PFSK-1 (cell line): ENCODE measurements around the gene MAN1C1.

Experiments
- FOXP2 ChIP-seq: optimal IDR thresholded peaks from 2 replicates; pipeline ENCODE3; 2011; ENCODE audit warnings: borderline replicate concordance, control low read depth, inconsistent platforms; ENCODE audit not compliant: insufficient read depth; ENCODE audit errors: extremely low read length, extremely low read depth
- POLR2AphosphoS5 ChIP-seq: IDR thresholded peaks from 2 replicates; pipeline ENCODE4 v1.6.1; 2012; ENCODE audit warnings: low read depth, mild to moderate bottlenecking, control low read depth, low read length, moderate library complexity
- SIN3A ChIP-seq: IDR thresholded peaks from 2 replicates; pipeline ENCODE4 v1.6.1; 2012; ENCODE audit warnings: mild to moderate bottlenecking, low read length, moderate library complexity, borderline replicate concordance; ENCODE audit not compliant: insufficient read depth
- TAF1 ChIP-seq: IDR thresholded peaks from 2 replicates; pipeline ENCODE4 v1.6.1; 2012; ENCODE audit warnings: low read length, control low read depth, borderline replicate concordance; ENCODE audit not compliant: insufficient read depth
- TF ChIP-seq, protein P1 (sequence below), 2 experiments: IDR thresholded peaks; 2 replicates each; pipeline versions ENCODE4 v1.6.1 to v1.8.0; 2011 to 2012; ENCODE audit warnings: low read depth in 2 of 2, low read length in 2 of 2, control low read depth in 1 of 2, inconsistent platforms in 1 of 2, mild to moderate bottlenecking in 1 of 2, moderate library complexity in 1 of 2; ENCODE audit not compliant: insufficient read depth in 1 of 2

Gene MAN1C1

DNA sequence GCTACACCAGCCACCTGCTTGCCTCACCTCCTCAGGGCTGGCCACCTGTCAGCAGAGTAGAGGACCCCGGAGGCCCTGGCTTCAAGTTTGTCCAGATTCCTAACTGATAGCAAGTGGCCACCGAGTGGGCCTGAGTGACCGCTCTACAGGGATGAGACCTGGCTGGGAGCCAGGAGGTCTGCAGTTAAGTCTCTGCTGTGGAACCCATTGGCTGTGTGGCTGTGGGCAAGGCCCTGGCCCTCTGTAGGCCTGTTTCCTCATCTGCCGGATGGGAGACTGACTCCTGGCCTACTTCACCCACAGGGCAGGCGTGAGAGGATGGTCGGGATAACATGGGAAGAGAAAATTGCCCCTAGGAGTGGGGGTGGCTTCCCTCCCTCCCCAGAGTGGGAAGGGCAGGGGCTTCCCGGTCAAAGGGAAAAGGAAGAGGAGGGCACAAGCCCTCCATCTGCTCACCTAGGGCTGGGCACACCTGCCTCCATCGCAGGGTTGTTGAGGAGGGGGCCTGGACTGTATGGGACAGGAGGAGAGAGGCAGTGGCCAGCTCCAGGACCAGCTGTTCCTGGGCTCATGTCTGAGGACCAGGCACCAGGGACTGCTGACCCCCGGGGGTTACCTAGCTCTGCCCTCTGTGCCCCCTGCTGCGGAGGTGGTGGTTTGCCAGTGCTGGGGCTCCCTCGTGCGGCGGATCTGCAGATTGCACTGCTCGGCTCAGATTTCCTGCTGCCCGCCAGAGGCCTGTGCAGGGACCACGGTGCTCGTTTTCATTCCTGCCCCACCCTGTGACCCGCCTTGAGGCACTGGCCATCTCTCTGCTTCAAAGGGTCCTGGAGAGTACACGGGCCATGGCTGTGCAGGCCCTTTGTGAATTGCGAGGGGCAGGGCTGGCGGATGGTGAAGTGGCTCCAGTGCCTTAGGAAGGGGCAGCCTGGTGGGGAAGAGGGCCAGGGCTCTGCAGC is 194.0 kb downstream of the MAN1C1 start:
- TF ChIP-seq POLR2AphosphoS5 (no peak), SIN3A (no peak), FOXP2 (peak; percentile 47), TAF1 (no peak)
- TF ChIP-seq, protein P1, sequence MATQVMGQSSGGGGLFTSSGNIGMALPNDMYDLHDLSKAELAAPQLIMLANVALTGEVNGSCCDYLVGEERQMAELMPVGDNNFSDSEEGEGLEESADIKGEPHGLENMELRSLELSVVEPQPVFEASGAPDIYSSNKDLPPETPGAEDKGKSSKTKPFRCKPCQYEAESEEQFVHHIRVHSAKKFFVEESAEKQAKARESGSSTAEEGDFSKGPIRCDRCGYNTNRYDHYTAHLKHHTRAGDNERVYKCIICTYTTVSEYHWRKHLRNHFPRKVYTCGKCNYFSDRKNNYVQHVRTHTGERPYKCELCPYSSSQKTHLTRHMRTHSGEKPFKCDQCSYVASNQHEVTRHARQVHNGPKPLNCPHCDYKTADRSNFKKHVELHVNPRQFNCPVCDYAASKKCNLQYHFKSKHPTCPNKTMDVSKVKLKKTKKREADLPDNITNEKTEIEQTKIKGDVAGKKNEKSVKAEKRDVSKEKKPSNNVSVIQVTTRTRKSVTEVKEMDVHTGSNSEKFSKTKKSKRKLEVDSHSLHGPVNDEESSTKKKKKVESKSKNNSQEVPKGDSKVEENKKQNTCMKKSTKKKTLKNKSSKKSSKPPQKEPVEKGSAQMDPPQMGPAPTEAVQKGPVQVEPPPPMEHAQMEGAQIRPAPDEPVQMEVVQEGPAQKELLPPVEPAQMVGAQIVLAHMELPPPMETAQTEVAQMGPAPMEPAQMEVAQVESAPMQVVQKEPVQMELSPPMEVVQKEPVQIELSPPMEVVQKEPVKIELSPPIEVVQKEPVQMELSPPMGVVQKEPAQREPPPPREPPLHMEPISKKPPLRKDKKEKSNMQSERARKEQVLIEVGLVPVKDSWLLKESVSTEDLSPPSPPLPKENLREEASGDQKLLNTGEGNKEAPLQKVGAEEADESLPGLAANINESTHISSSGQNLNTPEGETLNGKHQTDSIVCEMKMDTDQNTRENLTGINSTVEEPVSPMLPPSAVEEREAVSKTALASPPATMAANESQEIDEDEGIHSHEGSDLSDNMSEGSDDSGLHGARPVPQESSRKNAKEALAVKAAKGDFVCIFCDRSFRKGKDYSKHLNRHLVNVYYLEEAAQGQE (IDR thresholded peaks at IDR 0.05; ENCODE audit: insufficient read depth in 1 of 2, low read depth in 2 of 2, low read length in 2 of 2) = no peak

DNA sequence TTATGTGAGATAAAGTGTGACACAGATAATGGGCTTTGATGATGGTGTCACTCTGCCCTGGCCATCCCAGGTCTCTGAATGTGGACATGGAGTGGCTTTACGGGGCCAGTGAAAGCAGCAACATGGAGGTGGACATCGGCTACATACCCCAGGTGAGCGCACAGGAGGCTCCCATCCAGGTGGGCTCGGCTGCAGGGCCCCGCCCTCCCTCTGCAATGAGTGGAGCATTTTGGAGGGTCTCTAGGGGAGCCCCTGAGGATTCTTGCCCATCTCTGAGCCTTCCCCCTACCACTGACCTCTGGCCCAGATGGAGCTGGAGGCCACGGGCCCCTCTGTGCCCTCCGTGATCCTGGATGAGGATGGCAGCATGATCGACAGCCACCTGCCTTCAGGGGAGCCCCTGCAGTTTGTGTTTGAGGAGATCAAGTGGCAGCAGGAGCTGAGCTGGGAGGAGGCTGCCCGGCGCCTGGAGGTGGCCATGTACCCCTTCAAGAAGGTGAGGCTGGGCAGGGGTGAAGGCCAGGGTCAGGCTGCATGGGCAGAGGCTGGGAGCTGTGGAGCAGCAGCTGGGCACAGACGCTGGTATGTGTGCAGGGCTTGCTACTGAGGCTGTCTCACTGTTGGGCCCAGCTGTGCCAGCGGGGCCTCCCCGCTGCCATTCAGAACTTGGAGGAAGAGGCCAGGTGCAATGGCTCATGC is 194.9 kb downstream of the MAN1C1 start:
- TF ChIP-seq TAF1 = no peak
- no peak for TF ChIP-seq POLR2AphosphoS5
- TF ChIP-seq, protein P1 (IDR thresholded peaks at IDR 0.05; ENCODE audit: insufficient read depth in 1 of 2, low read depth in 2 of 2, low read length in 2 of 2) = no peak
- TF ChIP-seq FOXP2 = no peak

DNA sequence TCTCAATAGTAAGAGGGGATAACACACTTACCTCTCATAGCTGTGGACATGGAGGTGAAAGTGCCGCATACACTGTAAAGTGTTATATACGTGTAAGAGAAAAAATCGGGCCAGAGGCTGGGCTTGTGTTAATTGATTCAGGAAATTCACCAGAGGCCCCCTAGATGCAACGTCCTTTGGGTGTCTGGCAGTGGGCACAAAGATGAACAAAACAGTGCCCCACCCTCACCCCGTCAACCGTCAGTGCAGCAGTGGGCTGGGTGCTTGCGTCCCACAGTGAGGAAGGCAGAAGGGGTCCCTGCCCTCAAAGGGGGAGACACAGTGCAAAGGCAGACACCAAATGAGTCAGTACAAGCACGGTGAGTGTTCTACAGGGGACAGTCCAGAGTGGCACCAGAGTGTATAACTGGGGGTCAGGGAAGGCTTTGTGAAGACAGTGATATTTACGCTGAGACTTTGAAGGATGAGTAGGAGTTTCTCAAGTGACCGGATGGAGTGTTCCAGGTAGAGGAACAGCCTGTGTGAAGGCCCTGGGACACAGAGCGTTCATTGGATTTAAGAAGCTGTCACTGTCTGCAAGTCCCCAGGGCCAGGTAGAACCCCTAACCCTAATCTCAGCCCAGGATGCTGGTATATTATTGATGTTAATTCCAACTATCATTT is 196.6 kb downstream of the MAN1C1 start:
- no peak for TF ChIP-seq FOXP2
- TF ChIP-seq, protein P1 (IDR thresholded peaks at IDR 0.05; ENCODE audit: insufficient read depth in 1 of 2, low read depth in 2 of 2, low read length in 2 of 2) = no peak
- no peak for TF ChIP-seq POLR2AphosphoS5
- TF ChIP-seq SIN3A = no peak
- no peak for TF ChIP-seq TAF1

DNA sequence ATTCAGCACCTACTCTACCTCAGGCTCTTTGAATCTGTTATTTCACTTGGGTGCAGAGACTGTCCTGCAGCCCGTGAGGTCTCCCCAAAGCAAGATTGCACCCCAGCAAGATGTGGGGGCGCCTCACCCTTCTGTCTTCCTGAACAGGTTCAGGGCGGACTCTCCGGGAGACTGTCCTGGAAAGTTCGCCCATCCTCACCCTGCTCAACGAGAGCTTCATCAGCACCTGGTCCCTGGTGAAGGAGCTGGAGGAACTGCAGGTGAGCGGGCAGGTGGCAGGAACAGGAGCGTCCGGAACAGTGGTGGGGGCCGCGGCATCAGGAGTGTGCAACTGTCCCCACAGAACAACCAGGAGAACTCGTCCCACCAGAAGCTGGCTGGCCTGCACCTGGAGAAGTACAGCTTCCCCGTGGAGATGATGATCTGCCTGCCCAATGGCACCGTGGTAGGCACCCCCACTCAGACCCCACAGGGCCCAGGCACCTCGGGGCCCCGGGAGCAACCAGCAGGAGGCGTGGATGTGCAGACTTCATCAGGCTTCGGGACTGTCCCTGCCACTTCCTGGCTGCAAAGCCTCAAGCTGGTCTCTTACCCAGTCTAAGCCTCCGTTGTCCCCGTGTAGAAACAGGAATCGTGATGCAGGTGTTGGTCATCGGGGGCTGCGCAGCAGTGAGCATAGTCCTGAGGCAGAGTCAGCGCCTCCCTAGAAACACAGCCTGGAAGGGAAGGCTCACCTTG is 197.3 kb downstream of the MAN1C1 start:
- TF ChIP-seq, protein P1 (IDR thresholded peaks at IDR 0.05; ENCODE audit: insufficient read depth in 1 of 2, low read depth in 2 of 2, low read length in 2 of 2) = no peak
- TF ChIP-seq POLR2AphosphoS5 (no peak), FOXP2 (no peak), TAF1 (no peak), SIN3A (no peak)
